Lung (tissue), 5 donors: ENCODE measurements around the gene WIPI1. TPM values are rescaled to one million over a fixed set of nuclear protein-coding genes. Genes with fewer than 3 reads are reported as not detected.

Source experiments
- polyA plus RNA-seq, 2 donors: library from polyadenylated mRNA; stranded (reverse); fragments of 200-250 nt; gene quantifications; one replicate each; pipeline ENCODE4 v1.2.1, GENCODE V29; 2013
- small RNA-seq: library from RNA; depleted of rRNA; stranded (forward); fragments of <200 nt; gene quantifications from one replicate; pipeline ENCODE3, GENCODE V24; 2014; ENCODE audit warnings: low replicate concordance
- total RNA-seq, 2 donors: library from RNA; depleted of rRNA in 1 of 2; stranded (reverse); fragments of >200 nt in 1 of 2; gene quantifications; one replicate each; pipeline ENCODE4 v1.2.1, GENCODE V29; 2014 to 2021
- donor health status: Bipolar disorder and iron deficiency.
- donor health status: healthy.
- donor health status: DM: yes; HTN: yes; CAD: no.

The WIPI1 gene
- total and polyA plus RNA-seq, 4 donors, result 30.4 to 58.5 (median 41.8) TPM

Small RNA genes lying within 50 kb of the gene (small RNA-seq; reads per million reads assigned to genes)
- gene MIR635, result not detected

Other genes starting within 250 kb of the WIPI1 start
- 10 to 100 TPM; 27.1 to 52.8 TPM for gene AMZ2, start 209.5 kb downstream of the WIPI1 start, total RNA-seq
- gene AMZ2, start 209.5 kb downstream of the WIPI1 start, polyA plus RNA-seq, result 10 to 100 TPM; 37.0 to 55.2 TPM
- gene SLC16A6, start 166.4 kb downstream of the WIPI1 start, total RNA-seq, result 1 to 10 TPM; 2.3 to 7.2 TPM
- gene SLC16A6, start 166.4 kb downstream of the WIPI1 start, polyA plus RNA-seq, result 10 to 100 TPM in 1 of 2 donors, 1 to 10 TPM in 1; 2.0 to 10.9 TPM
- 1 to 10 TPM; 2.2 to 9.3 TPM for gene ARSG, start 166.0 kb downstream of the WIPI1 start, total RNA-seq
- gene ARSG, start 166.0 kb downstream of the WIPI1 start, polyA plus RNA-seq, result 1 to 10 TPM; 1.5 to 6.4 TPM
- gene PRKAR1A, start 54.9 kb upstream of the WIPI1 start, total RNA-seq, result 100 to 1,000 TPM; 377 to 422 TPM
- 100 to 1,000 TPM in 1 of 2 donors, 10 to 100 TPM in 1; 74.0 to 152 TPM for gene PRKAR1A, start 54.9 kb upstream of the WIPI1 start, polyA plus RNA-seq
- gene FAM20A, start 143.9 kb upstream of the WIPI1 start, total RNA-seq, result 10 to 100 TPM; 69.7 to 86.1 TPM
- 100 to 1,000 TPM in 1 of 2 donors, 10 to 100 TPM in 1; 72.0 to 101 TPM for gene FAM20A, start 143.9 kb upstream of the WIPI1 start, polyA plus RNA-seq